ENCODE data around the gene ZNF530.

GRCh38 chr19:57632987-57633831, 33.5 kb downstream of the ZNF530 start, which contains the start of gene ZNF211:
- TF ChIP-seq CTCF (IDR thresholded peaks at IDR 0.05) (no peak), POLR2A (IDR thresholded peaks at IDR 0.05) (no peak)
